Measurements from ENCODE around the gene FTO.

Gene FTO

DNA sequence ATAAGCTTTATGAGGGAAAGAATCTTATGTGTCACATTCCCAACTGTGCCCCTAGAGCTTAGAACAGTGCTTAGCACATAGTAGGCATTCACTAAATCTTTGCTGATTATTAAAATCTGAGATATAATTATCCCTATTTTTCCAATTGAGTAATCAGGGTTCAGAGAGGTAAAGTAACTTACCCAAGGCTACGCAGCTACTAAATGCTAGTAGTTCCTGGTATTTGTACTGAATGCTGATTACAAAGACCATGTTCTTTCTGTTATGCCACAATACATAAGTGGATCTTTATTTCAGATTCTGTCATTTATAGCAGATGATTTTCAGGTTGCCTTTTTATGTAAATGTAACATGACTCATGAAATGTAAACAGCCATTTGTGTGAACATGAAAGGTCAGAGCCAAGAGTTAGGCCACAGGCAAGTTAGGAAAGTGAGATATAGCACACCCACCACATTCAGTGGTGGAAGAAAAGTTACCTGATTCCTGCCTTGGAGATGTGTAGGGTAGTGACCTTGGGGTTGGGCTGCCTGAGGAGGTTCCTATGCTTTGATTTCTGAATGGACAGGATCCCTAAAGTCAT is 77.2 kb downstream of the FTO start:
- no peak overlapping the region for H3K4me3 ChIP-seq (ENCODE audit: control insufficient read depth, low read depth, low read length)
- DNase-seq (ENCODE audit: low read depth) = no peak
- no peak for TF ChIP-seq CTCF (IDR thresholded peaks at IDR 0.05; ENCODE audit: control insufficient read depth, insufficient read depth, low read depth, low read length, missing control alignments)

- TF ChIP-seq CTCF (IDR thresholded peaks at IDR 0.05; ENCODE audit: control insufficient read depth, insufficient read depth, low read depth, low read length, missing control alignments) = no peak
- no peak for DNase-seq (ENCODE audit: low read depth)
- H3K4me3 ChIP-seq (ENCODE audit: control insufficient read depth, low read depth, low read length) = no peak overlapping the region
Observed at GRCh38 chr16:53782148-53782547, 78.2 kb downstream of the FTO start.

DNA sequence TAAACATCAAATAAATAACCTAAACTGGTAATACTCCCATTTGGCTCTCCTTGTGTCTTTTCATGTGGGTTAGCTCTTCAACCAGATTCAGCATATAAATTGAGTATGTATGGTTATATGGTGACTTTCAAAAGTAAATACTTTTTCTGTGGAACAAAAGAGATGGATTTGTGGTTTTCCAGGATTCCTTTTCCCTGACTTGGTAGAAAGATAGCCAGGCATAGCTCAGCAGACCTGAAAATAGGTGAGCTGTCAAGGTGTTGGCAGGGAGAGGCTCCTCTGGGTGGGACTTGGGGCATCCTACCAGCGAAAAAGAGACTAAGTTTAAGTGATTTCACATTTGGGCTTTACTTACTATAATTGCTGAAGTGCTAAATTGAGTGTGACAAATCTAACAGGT is 80.3 kb downstream of the FTO start:
- DNase-seq (ENCODE audit: low read depth) = no peak
- TF ChIP-seq CTCF (IDR thresholded peaks at IDR 0.05; ENCODE audit: control insufficient read depth, insufficient read depth, low read depth, low read length, missing control alignments) = no peak
- no peak overlapping the region for H3K4me3 ChIP-seq (ENCODE audit: control insufficient read depth, low read depth, low read length)

GRCh38 chr16:53785044-53785443 is 81.1 kb downstream of the FTO start:
- DNase-seq (ENCODE audit: low read depth) = no peak
- no peak overlapping the region for H3K4me3 ChIP-seq (ENCODE audit: control insufficient read depth, low read depth, low read length)
- no peak for TF ChIP-seq CTCF (IDR thresholded peaks at IDR 0.05; ENCODE audit: control insufficient read depth, insufficient read depth, low read depth, low read length, missing control alignments)

DNA sequence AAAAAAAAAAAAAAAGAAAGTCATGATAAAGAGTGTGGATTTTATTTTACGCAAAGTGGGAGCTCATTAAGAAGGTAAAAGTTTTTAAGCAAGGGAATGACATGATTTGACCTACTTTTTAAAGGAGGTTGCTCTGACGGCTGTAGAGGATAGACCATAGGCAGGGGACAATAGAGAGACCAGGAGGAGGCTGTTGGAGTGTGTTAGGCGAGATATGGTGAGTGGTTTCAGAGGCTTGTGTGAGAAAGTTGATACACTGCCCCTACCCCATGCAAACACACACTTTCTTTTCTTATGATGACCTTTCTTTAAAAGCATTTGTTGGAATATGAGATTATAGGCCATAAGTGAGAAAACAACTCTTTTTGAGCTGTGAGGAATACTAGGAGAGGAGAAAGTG is 82.0 kb downstream of the FTO start:
- DNase-seq (ENCODE audit: low read depth) = no peak
- TF ChIP-seq CTCF (IDR thresholded peaks at IDR 0.05; ENCODE audit: control insufficient read depth, insufficient read depth, low read depth, low read length, missing control alignments) = no peak
- H3K4me3 ChIP-seq (ENCODE audit: control insufficient read depth, low read depth, low read length) = no peak overlapping the region

- TF ChIP-seq CTCF (IDR thresholded peaks at IDR 0.05; ENCODE audit: control insufficient read depth, insufficient read depth, low read depth, low read length, missing control alignments) = no peak
- no peak for DNase-seq (ENCODE audit: low read depth)
- no peak overlapping the region for H3K4me3 ChIP-seq (ENCODE audit: control insufficient read depth, low read depth, low read length)
Observed at GRCh38 chr16:53787423-53787822, 83.5 kb downstream of the FTO start.

DNA sequence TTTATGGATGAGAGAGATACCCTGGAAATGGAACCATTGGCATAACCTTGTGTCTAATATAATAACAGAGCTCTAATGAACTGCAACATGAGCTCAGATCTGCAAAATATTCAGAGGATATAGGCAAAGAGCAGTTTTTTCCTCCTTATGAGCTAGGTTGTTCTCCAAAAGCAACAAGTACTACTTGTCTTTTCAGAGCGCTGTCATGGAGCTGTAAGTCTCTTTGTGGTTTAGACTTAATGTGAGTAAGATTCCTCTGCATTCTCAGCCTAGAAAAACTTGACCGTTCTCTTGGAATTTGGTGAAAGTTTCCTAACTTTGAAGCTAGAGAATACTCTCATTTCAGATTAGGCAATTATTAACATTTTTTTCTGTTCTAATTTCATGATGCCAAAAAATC is 85.2 kb downstream of the FTO start:
- TF ChIP-seq CTCF (IDR thresholded peaks at IDR 0.05; ENCODE audit: control insufficient read depth, insufficient read depth, low read depth, low read length, missing control alignments) = no peak
- H3K4me3 ChIP-seq (ENCODE audit: control insufficient read depth, low read depth, low read length) = no peak overlapping the region
- peak; percentile 70 for DNase-seq (ENCODE audit: low read depth)

All from AG09309 (cell line).